ENCODE measurements around the gene PLPPR1.

- TF ChIP-seq CTCF (conservative IDR thresholded peaks at IDR 0.05): no peak
- TF ChIP-seq ZFX (IDR thresholded peaks at IDR 0.05): no peak
Measured at GRCh38 chr9:101333926-101334702, 305.6 kb downstream of the PLPPR1 start.
